Measurements from ENCODE around the gene MAPK13.

Gene MAPK13

GRCh38 chr6:36102853-36103252 is 27.5 kb upstream of the MAPK13 start:
- CTCF ChIA-PET = interaction anchor here (0.8 to 3.7 kb wide), 3 partner anchors 8 to 75 kb away, joined by 3 to 23 read pairs (median 4); partner anchors contain the start of gene MAPK14
- Mint-ChIP-seq H3K9me3 (no peaks in the 10 kb centered on the region), H3K4me3 (no peak overlapping the region), H3K4me1 (peaks cover 34% of the 10 kb centered on the region), H3K27ac (peak overlapping the region; percentile 76), H3K27me3 (no peaks in the 10 kb centered on the region), H3K36me3 (peaks cover 44% of the 10 kb centered on the region)
- no peak for DNase-seq

- no peak for DNase-seq
- Mint-ChIP-seq H3K4me1 (peaks cover 36% of the 10 kb centered on the region), H3K4me3 (no peak overlapping the region), H3K27ac (no peak overlapping the region), H3K27me3 (no peaks in the 10 kb centered on the region), H3K36me3 (peaks cover 58% of the 10 kb centered on the region), H3K9me3 (no peaks in the 10 kb centered on the region)
- CTCF ChIA-PET = interaction anchor here (3.7 kb wide), 1 partner anchor 10 kb away, joined by 23 read pairs; no protein-coding TSS in a partner anchor
Observed at GRCh38 chr6:36104836-36105235, 25.5 kb upstream of the MAPK13 start.

- Mint-ChIP-seq H3K27me3 (no peaks in the 10 kb centered on the region), H3K36me3 (peaks cover 76% of the 10 kb centered on the region), H3K27ac (peak overlapping the region; percentile 96), H3K4me1 (peaks cover 61% of the 10 kb centered on the region), H3K9me3 (no peaks in the 10 kb centered on the region), H3K4me3 (peak overlapping the region; percentile 0)
- DNase-seq = peak; percentile 67
- CTCF ChIA-PET = interaction anchor here (0.7 to 1.3 kb wide), 4 partner anchors 12 to 22 kb away, joined by 3 read pairs; no protein-coding TSS in a partner anchor
Observed at GRCh38 chr6:36109092-36109491, 21.2 kb upstream of the MAPK13 start.

- Mint-ChIP-seq H3K4me3 (no peak overlapping the region), H3K36me3 (peaks cover 75% of the 10 kb centered on the region), H3K27me3 (no peaks in the 10 kb centered on the region), H3K27ac (peak overlapping the region; percentile 96), H3K4me1 (peaks cover 70% of the 10 kb centered on the region), H3K9me3 (no peaks in the 10 kb centered on the region)
- no peak for DNase-seq
- CTCF ChIA-PET = interaction anchor here (1.0 kb wide), 1 partner anchor 11 kb away, joined by 4 read pairs; no protein-coding TSS in a partner anchor
Observed at GRCh38 chr6:36110050-36110449, 20.3 kb upstream of the MAPK13 start.

GRCh38 chr6:36110863-36111262 is 19.4 kb upstream of the MAPK13 start:
- Mint-ChIP-seq H3K27ac (peak overlapping the region; percentile 14), H3K4me3 (no peak overlapping the region), H3K36me3 (peaks cover 70% of the 10 kb centered on the region), H3K9me3 (no peaks in the 10 kb centered on the region), H3K4me1 (peaks cover 77% of the 10 kb centered on the region), H3K27me3 (no peaks in the 10 kb centered on the region)
- DNase-seq = no peak
- CTCF ChIA-PET = interaction anchor here (1.0 kb wide), 2 partner anchors 10 kb away, joined by 4 to 5 read pairs; no protein-coding TSS in a partner anchor

GRCh38 chr6:36111526-36111925 is 18.8 kb upstream of the MAPK13 start:
- CTCF ChIA-PET = interaction anchor here (1.0 to 1.8 kb wide), 2 partner anchors 9 to 12 kb away, joined by 5 read pairs; no protein-coding TSS in a partner anchor
- H3K4me1 Mint-ChIP-seq = peaks cover 84% of the 10 kb centered on the region
- H3K36me3 Mint-ChIP-seq = peaks cover 74% of the 10 kb centered on the region

GRCh38 chr6:36113049-36113448 is 17.3 kb upstream of the MAPK13 start:
- Mint-ChIP-seq H3K4me1 (peaks cover 90% of the 10 kb centered on the region), H3K27ac (no peak overlapping the region), H3K9me3 (no peaks in the 10 kb centered on the region), H3K27me3 (no peaks in the 10 kb centered on the region), H3K4me3 (no peak overlapping the region), H3K36me3 (peaks cover 78% of the 10 kb centered on the region)
- CTCF ChIA-PET = interaction anchor here (0.7 to 2.0 kb wide), 4 partner anchors 8 to 85 kb away, joined by 3 to 5 read pairs (median 4); partner anchors contain the start of gene MAPK14
- no peak for DNase-seq

More at GRCh38 chr6:36111526-36111925, 18.8 kb upstream of the MAPK13 start:
- Mint-ChIP-seq H3K27ac (peak overlapping the region; percentile 70), H3K9me3 (no peaks in the 10 kb centered on the region), H3K4me3 (no peak overlapping the region), H3K27me3 (no peaks in the 10 kb centered on the region)
- no peak for DNase-seq

- Mint-ChIP-seq H3K27me3 (no peaks in the 10 kb centered on the region), H3K27ac (peak overlapping the region; percentile 96)
Observed at GRCh38 chr6:36113703-36114102, 16.6 kb upstream of the MAPK13 start.

GRCh38 chr6:36114798-36115408 is 15.4 kb upstream of the MAPK13 start:
- H3K9me3 Mint-ChIP-seq = no peaks in the 10 kb centered on the region
- H3K27ac Mint-ChIP-seq = peak overlapping the region; percentile 96
- no peak for DNase-seq
- CTCF ChIA-PET = no interaction called here
- H3K4me3 Mint-ChIP-seq = peak overlapping the region; percentile 27
- H3K36me3 Mint-ChIP-seq = peaks cover 76% of the 10 kb centered on the region
- peaks cover 90% of the 10 kb centered on the region for H3K4me1 Mint-ChIP-seq
- no peaks in the 10 kb centered on the region for H3K27me3 Mint-ChIP-seq

More at GRCh38 chr6:36113703-36114102, 16.6 kb upstream of the MAPK13 start:
- CTCF ChIA-PET = interaction anchor here (1.2 to 2.0 kb wide), 2 partner anchors 19 to 86 kb away, joined by 3 to 5 read pairs; partner anchors contain the start of gene MAPK14
- DNase-seq = no peak
- Mint-ChIP-seq H3K36me3 (peaks cover 78% of the 10 kb centered on the region), H3K4me3 (no peak overlapping the region), H3K9me3 (no peaks in the 10 kb centered on the region), H3K4me1 (peaks cover 90% of the 10 kb centered on the region)

- peak overlapping the region; percentile 37 for H3K4me3 Mint-ChIP-seq
- H3K27ac Mint-ChIP-seq = peak overlapping the region; percentile 96
Observed at GRCh38 chr6:36115412-36115811, 14.9 kb upstream of the MAPK13 start.

GRCh38 chr6:36116066-36116864 is 14.0 kb upstream of the MAPK13 start:
- Mint-ChIP-seq H3K27me3 (no peaks in the 10 kb centered on the region), H3K27ac (peak overlapping the region; percentile 96), H3K4me1 (peaks cover 95% of the 10 kb centered on the region), H3K36me3 (peaks cover 65% of the 10 kb centered on the region), H3K9me3 (no peaks in the 10 kb centered on the region), H3K4me3 (no peak overlapping the region)
- CTCF ChIA-PET = interaction anchor here (1.1 kb wide), 1 partner anchor 19 kb away, joined by 4 read pairs; no protein-coding TSS in a partner anchor
- no peak for DNase-seq

More at GRCh38 chr6:36115412-36115811, 14.9 kb upstream of the MAPK13 start:
- Mint-ChIP-seq H3K4me1 (peaks cover 90% of the 10 kb centered on the region), H3K36me3 (peaks cover 72% of the 10 kb centered on the region), H3K27me3 (no peaks in the 10 kb centered on the region), H3K9me3 (no peaks in the 10 kb centered on the region)
- CTCF ChIA-PET = interaction anchor here (1.1 kb wide), 1 partner anchor 18 kb away, joined by 4 read pairs; no protein-coding TSS in a partner anchor
- no peak for DNase-seq

- DNase-seq = no peak
- peaks cover 97% of the 10 kb centered on the region for H3K4me1 Mint-ChIP-seq
- CTCF ChIA-PET = interaction anchor here (0.6 kb wide), 1 partner anchor 22 kb away, joined by 3 read pairs; no protein-coding TSS in a partner anchor
- H3K36me3 Mint-ChIP-seq = peaks cover 58% of the 10 kb centered on the region
- no peak overlapping the region for H3K4me3 Mint-ChIP-seq
- H3K9me3 Mint-ChIP-seq = no peaks in the 10 kb centered on the region
- H3K27me3 Mint-ChIP-seq = no peaks in the 10 kb centered on the region
- peak overlapping the region; percentile 100 for H3K27ac Mint-ChIP-seq
Observed at GRCh38 chr6:36116943-36117342, 13.4 kb upstream of the MAPK13 start.

- H3K36me3 Mint-ChIP-seq = peaks cover 50% of the 10 kb centered on the region
- CTCF ChIA-PET = interaction anchor here (0.6 kb wide), 1 partner anchor 23 kb away, joined by 3 read pairs; no protein-coding TSS in a partner anchor
- peaks cover 98% of the 10 kb centered on the region for H3K4me1 Mint-ChIP-seq
- peak overlapping the region; percentile 100 for H3K27ac Mint-ChIP-seq
- DNase-seq = no peak
- H3K4me3 Mint-ChIP-seq = peak overlapping the region; percentile 16
- no peaks in the 10 kb centered on the region for H3K27me3 Mint-ChIP-seq
- no peaks in the 10 kb centered on the region for H3K9me3 Mint-ChIP-seq
Observed at GRCh38 chr6:36117658-36118549, 12.4 kb upstream of the MAPK13 start.
